ENCODE data around the gene TM7SF3.
"Not testable (repeated sequence)": the region's sequence is repeated elsewhere in the genome, so short reads cannot be mapped to it uniquely, and the experiment has no call there.

TM7SF3 gene, protein sequence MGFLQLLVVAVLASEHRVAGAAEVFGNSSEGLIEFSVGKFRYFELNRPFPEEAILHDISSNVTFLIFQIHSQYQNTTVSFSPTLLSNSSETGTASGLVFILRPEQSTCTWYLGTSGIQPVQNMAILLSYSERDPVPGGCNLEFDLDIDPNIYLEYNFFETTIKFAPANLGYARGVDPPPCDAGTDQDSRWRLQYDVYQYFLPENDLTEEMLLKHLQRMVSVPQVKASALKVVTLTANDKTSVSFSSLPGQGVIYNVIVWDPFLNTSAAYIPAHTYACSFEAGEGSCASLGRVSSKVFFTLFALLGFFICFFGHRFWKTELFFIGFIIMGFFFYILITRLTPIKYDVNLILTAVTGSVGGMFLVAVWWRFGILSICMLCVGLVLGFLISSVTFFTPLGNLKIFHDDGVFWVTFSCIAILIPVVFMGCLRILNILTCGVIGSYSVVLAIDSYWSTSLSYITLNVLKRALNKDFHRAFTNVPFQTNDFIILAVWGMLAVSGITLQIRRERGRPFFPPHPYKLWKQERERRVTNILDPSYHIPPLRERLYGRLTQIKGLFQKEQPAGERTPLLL

GRCh38 chr12:27014085-27014858 is at the start of gene TM7SF3:
Gene TM7SF3 (minus strand): TSS chr12:27014384. CDS start chr12:27014168, 216 bp downstream.
- peaks cover 22% of the 10 kb centered on the region for H3K4me1 ChIP-seq (ENCODE audit: insufficient read depth, low read length)
- no peaks in the 10 kb centered on the region for H3K9me3 ChIP-seq (ENCODE audit: control insufficient read depth, insufficient read depth, low read length)
- peaks cover 7% of the 10 kb centered on the region; the same call in 1 of the 2 replicates for H3K36me3 ChIP-seq (ENCODE audit: insufficient read depth, low read length)
- peak within 1 kb of the TSS; percentile 97 for H3K9ac ChIP-seq (ENCODE audit: low read depth, low read length)

GRCh38 chr12:27063250-27063851 is 49.2 kb upstream of the TM7SF3 start:
- H3K9ac ChIP-seq (ENCODE audit: low read depth, low read length): no peak overlapping the region

GRCh38 chr12:27061317-27061716 is 47.1 kb upstream of the TM7SF3 start:
- Histone ChIP-seq H3K4me1 (ENCODE audit: insufficient read depth, low read length) (no peaks in the 10 kb centered on the region), H3K9me3 (ENCODE audit: control insufficient read depth, insufficient read depth, low read length) (no peaks in the 10 kb centered on the region), H3K9ac (ENCODE audit: low read depth, low read length) (no peak overlapping the region), H3K36me3 (ENCODE audit: insufficient read depth, low read length) (no peaks in the 10 kb centered on the region)

More at GRCh38 chr12:27063250-27063851, 49.2 kb upstream of the TM7SF3 start:
- no peaks in the 10 kb centered on the region for H3K4me1 ChIP-seq (ENCODE audit: insufficient read depth, low read length)
- H3K9me3 ChIP-seq (ENCODE audit: control insufficient read depth, insufficient read depth, low read length): no peaks in the 10 kb centered on the region
- H3K36me3 ChIP-seq (ENCODE audit: insufficient read depth, low read length): no peaks in the 10 kb centered on the region

- Histone ChIP-seq H3K36me3 (ENCODE audit: insufficient read depth, low read length) (no peaks in the 10 kb centered on the region), H3K4me1 (ENCODE audit: insufficient read depth, low read length) (no peaks in the 10 kb centered on the region), H3K9me3 (ENCODE audit: control insufficient read depth, insufficient read depth, low read length) (no peaks in the 10 kb centered on the region), H3K9ac (ENCODE audit: low read depth, low read length) (no peak overlapping the region)
Measured at GRCh38 chr12:27060740-27061139, 46.6 kb upstream of the TM7SF3 start.

DNA sequence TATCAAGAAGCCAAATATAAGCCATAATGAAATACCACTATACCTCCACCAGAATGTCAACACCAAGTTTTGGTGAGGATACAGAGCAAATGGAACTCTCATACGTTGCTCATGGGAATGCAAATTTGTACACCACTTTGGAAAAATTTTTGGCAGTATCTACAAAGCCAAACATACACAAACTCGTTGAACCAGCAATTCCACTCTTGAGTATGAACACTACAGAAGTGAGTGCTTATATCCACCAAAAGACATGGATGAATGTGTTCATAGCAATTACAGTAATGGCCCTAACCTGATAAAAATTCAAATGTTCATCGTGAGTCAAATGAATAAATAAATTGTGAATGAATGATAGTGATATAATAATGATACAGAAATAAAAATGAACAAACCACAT is 43.4 kb upstream of the TM7SF3 start:
- H3K36me3 ChIP-seq (ENCODE audit: insufficient read depth, low read length): no peaks in the 10 kb centered on the region
- no peaks in the 10 kb centered on the region for H3K4me1 ChIP-seq (ENCODE audit: insufficient read depth, low read length)
- no peaks in the 10 kb centered on the region for H3K9me3 ChIP-seq (ENCODE audit: control insufficient read depth, insufficient read depth, low read length)

GRCh38 chr12:27055966-27056365 is 41.8 kb upstream of the TM7SF3 start:
- Histone ChIP-seq H3K9me3 (ENCODE audit: control insufficient read depth, insufficient read depth, low read length) (no peaks in the 10 kb centered on the region), H3K36me3 (ENCODE audit: insufficient read depth, low read length) (no peaks in the 10 kb centered on the region), H3K4me1 (ENCODE audit: insufficient read depth, low read length) (no peaks in the 10 kb centered on the region)

More for the DNA sequence above, 43.4 kb upstream of the TM7SF3 start:
- H3K9ac ChIP-seq (ENCODE audit: low read depth, low read length): no peak overlapping the region

DNA sequence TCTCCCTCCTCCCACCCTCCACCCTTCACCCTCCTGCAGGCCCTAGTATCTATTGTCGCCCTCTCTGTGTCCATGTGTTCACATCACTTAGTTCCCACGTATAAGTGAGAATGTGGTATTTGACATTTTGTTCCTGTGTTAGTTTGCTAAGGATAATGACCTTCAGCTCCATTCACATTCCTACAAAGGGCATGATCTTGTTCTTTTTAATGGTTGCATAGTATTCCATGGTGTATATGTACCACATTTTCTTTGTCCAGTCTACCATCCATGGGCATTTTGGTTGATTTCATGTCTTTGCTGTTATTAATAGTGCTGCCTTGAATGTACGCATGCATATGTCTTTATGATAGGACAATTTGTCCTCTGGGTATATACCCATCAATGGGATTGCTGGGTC is 38.6 kb upstream of the TM7SF3 start:
- no peaks in the 10 kb centered on the region for H3K4me1 ChIP-seq (ENCODE audit: insufficient read depth, low read length)
- no peaks in the 10 kb centered on the region for H3K36me3 ChIP-seq (ENCODE audit: insufficient read depth, low read length)
- H3K9ac ChIP-seq (ENCODE audit: low read depth, low read length): no peak overlapping the region
- H3K9me3 ChIP-seq (ENCODE audit: control insufficient read depth, insufficient read depth, low read length): no peaks in the 10 kb centered on the region

More at GRCh38 chr12:27055966-27056365, 41.8 kb upstream of the TM7SF3 start:
- no peak overlapping the region for H3K9ac ChIP-seq (ENCODE audit: low read depth, low read length)

DNA sequence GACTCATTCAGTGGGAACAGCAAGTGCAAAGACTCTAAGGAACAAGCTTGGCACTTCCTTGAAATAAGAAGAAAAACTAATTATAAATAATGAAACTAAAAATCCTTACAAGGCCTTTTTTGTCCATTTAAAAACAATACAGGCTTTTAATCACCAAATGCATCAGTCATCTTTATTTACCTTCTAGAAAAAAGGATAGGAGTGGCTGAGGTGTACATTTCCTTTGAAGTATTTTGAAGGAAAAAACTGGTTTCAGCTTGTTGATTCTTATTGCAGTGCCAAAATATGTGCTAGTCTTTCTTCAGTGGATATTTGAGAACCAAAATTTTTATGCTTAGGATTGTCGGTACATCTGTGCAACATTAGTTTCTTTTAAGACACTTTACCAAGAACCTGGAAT is 38.0 kb upstream of the TM7SF3 start:
- Histone ChIP-seq H3K36me3 (ENCODE audit: insufficient read depth, low read length) (no peaks in the 10 kb centered on the region), H3K9me3 (ENCODE audit: control insufficient read depth, insufficient read depth, low read length) (no peaks in the 10 kb centered on the region), H3K9ac (ENCODE audit: low read depth, low read length) (no peak overlapping the region), H3K4me1 (ENCODE audit: insufficient read depth, low read length) (no peaks in the 10 kb centered on the region)

DNA sequence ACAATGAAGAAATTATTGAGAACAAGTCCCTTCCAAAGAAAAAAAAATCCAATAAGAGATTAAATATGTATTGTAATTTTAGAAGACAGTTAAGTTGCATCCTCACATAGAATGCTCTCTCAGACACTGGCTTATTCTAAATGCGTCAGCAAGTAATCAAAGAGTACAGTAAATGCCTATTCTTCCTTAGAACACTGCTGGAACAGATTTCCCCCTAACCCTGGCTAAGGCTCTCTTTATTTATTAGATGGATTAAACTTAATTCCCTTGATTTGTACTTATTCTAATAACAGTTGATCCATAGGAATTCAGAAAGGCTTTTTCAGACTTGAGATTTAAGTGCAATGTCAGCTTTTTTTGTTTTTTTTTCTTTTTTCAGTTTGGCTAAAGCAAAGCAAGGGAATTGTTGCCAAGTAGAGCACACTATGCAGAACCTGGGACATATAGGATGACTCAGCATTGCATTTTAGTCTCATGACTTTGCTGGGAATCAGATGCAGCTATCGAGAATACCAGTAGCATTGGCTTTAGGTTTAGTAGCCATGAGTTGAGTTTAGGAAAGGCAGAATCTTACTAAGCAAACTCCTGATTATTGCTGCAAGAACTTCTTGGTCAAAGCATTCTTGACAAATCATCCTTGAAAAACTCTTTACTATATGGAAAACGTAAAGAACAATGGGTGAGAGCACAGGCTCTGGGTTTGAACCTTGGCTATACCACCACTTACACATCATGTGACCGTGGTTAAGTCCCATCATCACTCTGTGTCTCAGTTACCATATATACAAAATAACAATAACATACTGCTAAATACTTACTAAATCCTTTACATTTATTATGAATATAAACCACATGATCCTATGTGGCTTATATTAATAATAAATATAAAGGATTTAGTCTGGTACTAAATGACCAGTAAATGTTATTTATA is 34.9 kb upstream of the TM7SF3 start:
- no peak overlapping the region for H3K9ac ChIP-seq (ENCODE audit: low read depth, low read length)

DNA sequence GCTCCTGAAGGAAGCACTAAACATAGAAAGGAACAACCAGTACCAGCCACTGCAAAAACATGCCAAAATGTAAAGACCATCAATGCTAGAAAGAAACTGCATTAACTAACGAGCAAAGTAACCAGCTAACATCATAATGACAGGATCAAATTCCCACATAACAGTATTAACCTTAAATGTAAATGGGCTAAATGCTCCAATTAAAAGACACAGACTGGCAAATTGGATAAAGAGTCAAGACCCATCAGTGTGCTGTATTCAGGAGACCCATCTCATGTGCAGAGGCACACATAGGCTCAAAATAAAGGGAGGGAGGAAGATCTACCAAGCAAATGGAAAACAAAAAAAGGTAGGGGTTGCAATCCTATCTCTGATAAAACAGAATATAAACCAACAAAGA is 27.8 kb upstream of the TM7SF3 start:
- not testable (repeated sequence) for H3K4me1 ChIP-seq (ENCODE audit: insufficient read depth, low read length); H3K9me3 ChIP-seq (ENCODE audit: control insufficient read depth, insufficient read depth, low read length); H3K9ac ChIP-seq (ENCODE audit: low read depth, low read length); H3K36me3 ChIP-seq (ENCODE audit: insufficient read depth, low read length)

More for the DNA sequence above, 34.9 kb upstream of the TM7SF3 start:
- no peaks in the 10 kb centered on the region for H3K9me3 ChIP-seq (ENCODE audit: control insufficient read depth, insufficient read depth, low read length)
- no peaks in the 10 kb centered on the region for H3K4me1 ChIP-seq (ENCODE audit: insufficient read depth, low read length)
- no peaks in the 10 kb centered on the region for H3K36me3 ChIP-seq (ENCODE audit: insufficient read depth, low read length)

GRCh38 chr12:27040637-27041036 is 26.5 kb upstream of the TM7SF3 start:
- H3K4me1 ChIP-seq (ENCODE audit: insufficient read depth, low read length); H3K9me3 ChIP-seq (ENCODE audit: control insufficient read depth, insufficient read depth, low read length); H3K36me3 ChIP-seq (ENCODE audit: insufficient read depth, low read length); H3K9ac ChIP-seq (ENCODE audit: low read depth, low read length): not testable (repeated sequence)

DNA sequence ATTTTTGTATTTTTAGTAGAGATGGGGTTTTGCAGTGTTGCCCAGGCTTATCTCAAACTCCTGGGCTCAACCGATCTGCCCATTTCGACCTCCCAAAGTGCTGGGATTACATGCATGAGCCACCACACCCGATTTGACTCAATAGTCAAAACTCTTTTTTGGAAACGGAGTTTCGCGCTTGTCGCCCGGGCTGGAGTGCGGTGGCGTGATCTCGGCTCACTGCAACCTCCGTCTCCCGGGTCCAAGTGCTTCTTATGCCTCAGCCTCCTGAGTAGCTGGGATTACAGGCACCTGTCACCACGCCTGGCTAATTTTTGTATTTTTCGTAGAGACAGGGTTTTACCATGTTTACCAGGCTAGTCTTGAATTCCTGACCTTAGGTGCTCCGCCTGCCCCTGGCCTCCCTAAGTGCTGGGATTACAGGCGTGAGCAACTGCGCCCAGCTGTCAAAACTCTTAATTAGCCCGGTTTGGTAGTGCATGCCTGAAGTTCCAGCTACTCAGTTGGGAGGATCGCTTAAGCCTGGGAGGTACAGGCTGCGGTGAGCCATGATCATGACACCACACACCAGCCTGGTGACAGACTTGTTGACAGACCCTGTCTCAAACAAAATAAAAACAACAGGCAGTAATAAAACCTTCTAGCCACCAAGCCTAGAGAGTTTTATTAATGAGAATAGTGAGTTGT is 20.6 kb upstream of the TM7SF3 start:
- H3K9ac ChIP-seq (ENCODE audit: low read depth, low read length): no peak overlapping the region
- H3K9me3 ChIP-seq (ENCODE audit: control insufficient read depth, insufficient read depth, low read length): no peaks in the 10 kb centered on the region; the same call in 1 of the 2 replicates
- no peaks in the 10 kb centered on the region for H3K4me1 ChIP-seq (ENCODE audit: insufficient read depth, low read length)
- peaks cover 18% of the 10 kb centered on the region for H3K36me3 ChIP-seq (ENCODE audit: insufficient read depth, low read length)

DNA sequence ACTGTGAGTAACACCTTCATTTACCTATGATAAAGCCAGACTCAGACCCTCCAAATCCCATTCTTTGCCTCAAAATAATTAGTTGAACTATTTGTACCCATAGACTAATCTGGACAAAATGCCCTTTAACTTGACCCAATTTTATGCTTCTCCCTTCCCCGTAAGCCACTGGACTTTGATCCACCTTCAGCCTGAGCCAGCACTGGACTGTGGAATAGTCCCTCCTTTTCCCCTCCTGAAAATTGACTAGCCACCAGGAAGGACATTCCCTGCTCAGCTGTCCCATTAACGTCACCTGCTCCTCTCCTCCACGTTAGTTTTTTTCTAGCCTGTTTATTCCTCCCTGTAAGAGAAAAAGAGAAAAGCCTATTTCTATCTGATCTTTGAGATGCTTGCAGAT is 18.5 kb upstream of the TM7SF3 start:
- H3K4me1 ChIP-seq (ENCODE audit: insufficient read depth, low read length): no peaks in the 10 kb centered on the region
- H3K36me3 ChIP-seq (ENCODE audit: insufficient read depth, low read length): peaks cover 18% of the 10 kb centered on the region
- H3K9me3 ChIP-seq (ENCODE audit: control insufficient read depth, insufficient read depth, low read length): no peaks in the 10 kb centered on the region
- H3K9ac ChIP-seq (ENCODE audit: low read depth, low read length): no peak overlapping the region
